Peyer's patch (tissue), 4 donors: ENCODE measurements around the gene LRIG1.

Experiments used
- POLR2A ChIP-seq, 2 donors: fragments of 450-650 bp; IDR thresholded peaks; one replicate each; pipeline ENCODE4 v1.5.1; 2017; ENCODE audit warnings: antibody characterized with exemption in 2 of 2, mild to moderate bottlenecking in 2 of 2, moderate library complexity in 2 of 2
- TF ChIP-seq, protein P1 (sequence below), 6 experiments: fragments of 450-650 bp in 4 of 6; fragments of 200-600 bp in 2 of 6; sonication (generic) in 1 of 6; IDR thresholded peaks; one replicate each; pipeline ENCODE4 v1.5.1; 2017 to 2019; ENCODE audit warnings: antibody characterized with exemption in 6 of 6, mild to moderate bottlenecking in 3 of 6, moderate library complexity in 1 of 6

DNA sequence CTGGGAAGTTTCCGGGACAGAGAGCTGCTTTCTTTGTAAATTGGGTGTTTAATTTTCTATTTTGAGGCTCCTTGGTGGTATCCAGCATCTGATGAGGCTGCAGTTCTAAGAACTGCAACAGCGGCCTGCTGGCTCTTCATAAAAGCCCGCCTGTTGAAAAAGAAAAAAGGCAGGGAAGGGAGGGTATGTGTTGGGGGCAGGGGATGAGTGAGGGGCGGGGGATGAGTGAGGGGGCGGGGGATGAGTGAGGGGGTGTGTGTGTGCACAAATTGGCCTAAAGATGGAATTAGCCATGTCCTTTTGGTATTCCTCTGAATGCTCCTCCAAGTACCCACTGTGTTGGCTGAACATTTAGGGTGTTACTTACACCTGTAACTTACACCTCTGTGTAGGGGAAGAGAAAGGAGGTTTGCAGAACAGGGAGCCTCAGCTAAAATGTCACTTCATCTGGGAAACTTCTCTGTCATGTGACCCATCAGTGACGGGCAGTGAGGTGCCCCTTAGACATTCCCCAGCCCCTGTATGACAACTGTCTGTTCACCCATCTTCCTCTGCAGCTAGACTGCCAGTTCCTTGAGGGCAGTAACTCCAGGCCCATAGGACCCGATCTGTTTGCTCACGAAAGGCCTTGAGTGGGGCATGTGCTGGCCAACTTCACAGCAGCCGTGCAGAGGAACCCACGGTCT is 57.6 kb downstream of the LRIG1 start:
- TF ChIP-seq, protein P1, sequence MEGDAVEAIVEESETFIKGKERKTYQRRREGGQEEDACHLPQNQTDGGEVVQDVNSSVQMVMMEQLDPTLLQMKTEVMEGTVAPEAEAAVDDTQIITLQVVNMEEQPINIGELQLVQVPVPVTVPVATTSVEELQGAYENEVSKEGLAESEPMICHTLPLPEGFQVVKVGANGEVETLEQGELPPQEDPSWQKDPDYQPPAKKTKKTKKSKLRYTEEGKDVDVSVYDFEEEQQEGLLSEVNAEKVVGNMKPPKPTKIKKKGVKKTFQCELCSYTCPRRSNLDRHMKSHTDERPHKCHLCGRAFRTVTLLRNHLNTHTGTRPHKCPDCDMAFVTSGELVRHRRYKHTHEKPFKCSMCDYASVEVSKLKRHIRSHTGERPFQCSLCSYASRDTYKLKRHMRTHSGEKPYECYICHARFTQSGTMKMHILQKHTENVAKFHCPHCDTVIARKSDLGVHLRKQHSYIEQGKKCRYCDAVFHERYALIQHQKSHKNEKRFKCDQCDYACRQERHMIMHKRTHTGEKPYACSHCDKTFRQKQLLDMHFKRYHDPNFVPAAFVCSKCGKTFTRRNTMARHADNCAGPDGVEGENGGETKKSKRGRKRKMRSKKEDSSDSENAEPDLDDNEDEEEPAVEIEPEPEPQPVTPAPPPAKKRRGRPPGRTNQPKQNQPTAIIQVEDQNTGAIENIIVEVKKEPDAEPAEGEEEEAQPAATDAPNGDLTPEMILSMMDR (IDR thresholded peaks at IDR 0.05), result no peak
- no peak for TF ChIP-seq POLR2A (IDR thresholded peaks at IDR 0.05)
